GM12878 (cell line): ENCODE data around the gene RP9.

Experiments
- BHLHE40 ChIP-seq, 2 experiments: fragments of 450-650 bp in 1 of 2; IDR thresholded peaks; 2 replicates each; pipeline ENCODE4 v1.6.1; 2011 to 2017; ENCODE audit warnings: low read depth in 2 of 2, borderline replicate concordance in 1 of 2, improper control_type of control experiment in 1 of 2, low read length in 1 of 2, mild to moderate bottlenecking in 1 of 2
- CBX5 ChIP-seq: sonication (generic); IDR thresholded peaks from 2 replicates; pipeline ENCODE4 v1.6.1; 2016; ENCODE audit warnings: low read depth, moderate library complexity, mild to moderate bottlenecking, inconsistent platforms
- KDM1A ChIP-seq: fragments of 200-600 bp; sonication (generic); IDR thresholded peaks from 2 replicates; pipeline ENCODE4 v1.6.1; 2016; ENCODE audit warnings: borderline replicate concordance
- TARDBP ChIP-seq: IDR thresholded peaks from 2 replicates; pipeline ENCODE4 v1.6.1; 2016; ENCODE audit warnings: borderline replicate concordance
- TF ChIP-seq, protein P1 (sequence below): fragments of 450-650 bp; IDR thresholded peaks from 2 replicates; pipeline ENCODE4 v1.6.1; 2017; ENCODE audit warnings: mild to moderate bottlenecking

- TF ChIP-seq TARDBP (no peak), CBX5 (no peak), KDM1A (no peak), BHLHE40 (IDR thresholded peaks at IDR 0.05; ENCODE audit: borderline replicate concordance in 1 of 2, low read depth in 2 of 2, low read length in 1 of 2) (no peak)
- TF ChIP-seq, protein P1, sequence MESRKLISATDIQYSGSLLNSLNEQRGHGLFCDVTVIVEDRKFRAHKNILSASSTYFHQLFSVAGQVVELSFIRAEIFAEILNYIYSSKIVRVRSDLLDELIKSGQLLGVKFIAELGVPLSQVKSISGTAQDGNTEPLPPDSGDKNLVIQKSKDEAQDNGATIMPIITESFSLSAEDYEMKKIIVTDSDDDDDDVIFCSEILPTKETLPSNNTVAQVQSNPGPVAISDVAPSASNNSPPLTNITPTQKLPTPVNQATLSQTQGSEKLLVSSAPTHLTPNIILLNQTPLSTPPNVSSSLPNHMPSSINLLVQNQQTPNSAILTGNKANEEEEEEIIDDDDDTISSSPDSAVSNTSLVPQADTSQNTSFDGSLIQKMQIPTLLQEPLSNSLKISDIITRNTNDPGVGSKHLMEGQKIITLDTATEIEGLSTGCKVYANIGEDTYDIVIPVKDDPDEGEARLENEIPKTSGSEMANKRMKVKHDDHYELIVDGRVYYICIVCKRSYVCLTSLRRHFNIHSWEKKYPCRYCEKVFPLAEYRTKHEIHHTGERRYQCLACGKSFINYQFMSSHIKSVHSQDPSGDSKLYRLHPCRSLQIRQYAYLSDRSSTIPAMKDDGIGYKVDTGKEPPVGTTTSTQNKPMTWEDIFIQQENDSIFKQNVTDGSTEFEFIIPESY, result no peak
Observed at GRCh38 chr7:33093266-33093665, 15.9 kb downstream of the RP9 start.
